Activated T-cell treated with anti-CD3 and anti-CD28 coated beads, Interleukin-2, amount 50 U/mL, for 48 hours (primary cell): ENCODE measurements around the gene ALPP.
"Not testable (repeated sequence)": the region's sequence is repeated elsewhere in the genome, so short reads cannot be mapped to it uniquely, and the experiment has no call there.

ENCODE experiments used
- DNase-seq, 2 experiments: peaks; one replicate each; pipeline ENCODE4 v3.0.0-alpha.2; 2020

ALPP gene

DNA sequence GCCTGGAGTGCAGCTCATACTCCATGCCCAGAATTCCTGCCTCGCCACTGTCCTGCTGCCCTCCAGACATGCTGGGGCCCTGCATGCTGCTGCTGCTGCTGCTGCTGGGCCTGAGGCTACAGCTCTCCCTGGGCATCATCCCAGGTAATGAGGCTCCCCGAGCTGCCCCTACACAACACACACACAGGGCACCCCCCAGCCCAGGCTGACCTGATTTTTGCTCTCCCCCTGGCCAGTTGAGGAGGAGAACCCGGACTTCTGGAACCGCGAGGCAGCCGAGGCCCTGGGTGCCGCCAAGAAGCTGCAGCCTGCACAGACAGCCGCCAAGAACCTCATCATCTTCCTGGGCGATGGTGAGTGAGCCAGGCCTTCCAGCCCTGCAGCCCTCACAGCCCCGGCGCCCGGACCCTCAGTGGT lies at the start of gene ALPP:
TSS of gene ALPP (plus strand) at position 17 of the 417 bp plus-strand sequence. CDS start at position 69, 52 bp downstream.
- not testable (repeated sequence) for DNase-seq

DNA sequence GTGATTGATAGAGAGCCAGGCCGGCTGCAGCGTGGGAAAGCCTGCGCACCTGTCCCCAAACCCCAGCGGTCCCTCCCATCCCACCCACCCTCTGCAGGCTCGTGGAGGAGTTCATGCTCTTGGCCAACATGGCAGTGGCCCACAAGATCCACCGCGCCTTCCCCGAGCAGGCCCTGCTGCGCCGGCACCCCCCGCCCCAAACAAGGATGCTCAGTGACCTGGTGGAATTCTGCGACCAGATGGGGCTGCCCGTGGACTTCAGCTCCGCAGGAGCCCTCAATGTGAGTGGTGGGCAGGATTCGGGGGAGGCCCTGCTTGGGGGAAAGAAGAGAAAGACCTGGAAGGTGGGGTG lies 48.9 kb upstream of the ALPP start:
- no peak for DNase-seq

DNA sequence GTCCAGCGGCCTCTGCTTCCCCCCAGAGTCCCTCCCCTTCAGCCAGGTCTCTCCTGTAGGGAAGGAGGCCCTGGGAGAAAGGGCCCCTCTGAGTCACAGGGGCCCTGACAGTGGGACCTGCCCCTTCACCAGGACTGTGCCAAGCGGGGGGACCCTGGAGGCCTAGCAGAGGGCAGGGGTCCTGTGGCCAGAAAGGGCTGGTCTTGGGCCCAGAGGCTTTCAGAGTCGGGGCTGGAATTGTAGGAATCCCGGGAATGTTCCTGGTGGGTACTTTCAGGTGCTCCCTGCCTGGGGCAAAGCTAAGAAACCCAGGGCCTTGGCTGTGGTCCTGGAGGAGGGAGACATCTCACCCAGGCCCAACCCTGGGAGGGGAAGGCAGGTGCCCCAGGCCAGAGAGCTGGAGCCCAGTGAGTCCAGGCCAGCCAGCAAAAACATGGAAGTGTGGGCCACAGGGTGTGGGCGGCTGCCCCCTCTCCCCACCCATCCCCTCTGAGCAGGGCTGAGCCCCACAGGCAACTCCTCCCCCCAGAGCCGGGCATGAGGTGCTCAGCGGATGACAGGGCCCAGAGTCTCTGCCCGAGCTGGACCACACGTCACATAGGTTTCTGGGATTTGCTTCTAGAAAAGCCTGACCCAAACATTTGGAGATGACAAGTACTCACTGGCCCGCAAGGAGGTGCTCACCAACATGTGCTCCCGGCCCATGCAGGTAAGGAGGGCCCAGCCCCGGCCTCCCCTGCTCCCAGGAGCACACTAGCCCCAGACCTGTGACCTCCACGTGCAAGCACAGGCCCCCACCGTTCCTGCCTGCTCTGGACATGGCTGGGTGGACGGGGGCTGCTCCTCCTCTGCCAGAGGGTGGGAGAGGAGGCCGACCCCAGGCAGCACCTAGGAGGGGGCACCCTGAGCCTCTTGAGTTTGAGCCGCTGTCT lies 48.2 kb upstream of the ALPP start:
- DNase-seq = no peak

DNA sequence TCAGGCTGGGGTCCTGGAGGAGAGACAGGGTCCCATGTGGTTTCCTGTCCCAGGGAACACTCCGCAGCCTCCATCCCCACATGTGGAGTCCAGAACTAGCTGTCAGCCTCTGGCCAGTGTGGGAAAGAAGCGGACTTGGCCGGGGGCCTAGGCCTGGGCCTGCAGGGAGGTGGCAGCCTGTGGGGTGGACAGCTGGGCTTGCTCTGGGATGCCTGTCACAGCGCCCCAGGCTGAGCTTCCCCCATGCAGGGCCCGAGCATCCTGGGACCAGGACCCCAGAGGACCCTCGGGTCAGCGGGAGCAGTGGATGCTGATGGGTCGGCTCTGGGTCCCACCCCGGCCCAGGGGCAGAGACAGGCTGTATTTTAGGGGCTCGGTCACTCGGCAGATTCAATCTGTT lies 47.5 kb upstream of the ALPP start:
- not testable (repeated sequence) for DNase-seq

DNA sequence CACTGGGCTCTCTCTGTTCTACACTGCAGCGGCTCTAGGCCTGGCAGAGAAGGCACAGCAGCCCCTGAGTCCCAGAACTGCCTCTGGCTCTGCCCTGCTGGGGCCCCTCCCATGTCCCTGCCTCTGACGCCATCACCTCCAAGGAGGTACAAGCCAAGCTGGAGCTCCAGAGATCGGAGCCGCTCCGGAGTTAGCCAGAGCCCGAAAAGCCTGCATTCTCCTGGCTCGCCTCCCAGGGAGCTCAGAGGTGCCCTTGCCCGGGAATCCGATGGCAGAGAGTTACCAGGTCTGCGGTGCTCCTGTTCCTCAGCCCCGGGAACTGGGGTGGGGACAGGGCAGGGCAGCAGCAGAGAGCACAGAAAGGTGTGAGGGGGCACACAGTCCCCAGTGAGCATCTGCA lies 46.9 kb upstream of the ALPP start:
- not testable (repeated sequence) for DNase-seq

DNA sequence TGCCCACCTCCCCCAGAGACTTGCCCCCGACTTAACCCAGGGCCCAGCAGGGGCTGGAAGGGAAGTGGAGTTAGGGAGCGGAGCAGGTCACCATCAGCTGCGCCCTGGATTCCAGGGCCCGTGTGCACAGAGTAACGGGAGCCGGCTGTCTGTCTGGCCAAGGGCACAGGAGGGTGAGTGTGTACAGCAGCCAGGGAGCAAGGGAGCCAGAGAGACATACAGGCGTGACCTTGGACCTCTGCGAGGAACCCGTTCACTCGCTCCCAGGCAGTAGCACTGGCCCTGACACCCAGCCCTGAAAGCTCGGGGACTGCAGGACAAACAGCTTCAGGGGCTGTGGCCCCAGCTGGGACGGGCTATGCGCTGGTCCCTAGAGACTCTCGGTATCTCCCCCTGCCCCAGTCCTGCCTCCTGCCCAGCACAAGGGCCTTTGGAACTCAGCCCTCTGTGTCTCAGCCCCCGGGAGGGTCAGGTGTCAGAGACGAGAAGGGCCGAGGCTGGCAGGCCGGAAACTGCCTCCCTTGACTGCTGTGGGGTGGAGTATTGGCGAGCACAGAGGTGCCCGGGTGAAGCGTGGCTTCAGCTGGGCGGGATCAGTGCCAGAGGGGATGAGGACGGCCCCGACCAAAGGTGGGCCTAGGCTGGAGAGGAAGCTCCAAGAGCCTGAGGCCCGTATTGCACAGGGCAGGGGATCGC lies 46.2 kb upstream of the ALPP start:
- DNase-seq = not testable (repeated sequence)

DNA sequence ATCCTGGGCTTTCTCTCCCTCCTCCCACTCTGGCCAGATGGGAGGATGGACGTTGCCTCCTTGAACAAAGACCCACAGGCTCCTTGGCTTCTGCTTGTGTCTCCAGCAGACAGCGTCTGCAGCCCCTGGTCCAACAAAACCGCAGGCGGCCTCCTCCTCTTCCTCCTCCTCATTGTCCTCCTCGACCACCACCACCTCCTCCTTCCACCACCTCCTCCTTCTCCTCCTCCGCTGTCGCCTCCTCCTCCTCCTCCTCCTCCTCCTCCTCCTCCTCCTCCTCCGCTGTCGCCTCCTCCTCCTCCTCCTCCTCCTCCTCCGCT lies 45.7 kb upstream of the ALPP start:
- no peak for DNase-seq

DNA sequence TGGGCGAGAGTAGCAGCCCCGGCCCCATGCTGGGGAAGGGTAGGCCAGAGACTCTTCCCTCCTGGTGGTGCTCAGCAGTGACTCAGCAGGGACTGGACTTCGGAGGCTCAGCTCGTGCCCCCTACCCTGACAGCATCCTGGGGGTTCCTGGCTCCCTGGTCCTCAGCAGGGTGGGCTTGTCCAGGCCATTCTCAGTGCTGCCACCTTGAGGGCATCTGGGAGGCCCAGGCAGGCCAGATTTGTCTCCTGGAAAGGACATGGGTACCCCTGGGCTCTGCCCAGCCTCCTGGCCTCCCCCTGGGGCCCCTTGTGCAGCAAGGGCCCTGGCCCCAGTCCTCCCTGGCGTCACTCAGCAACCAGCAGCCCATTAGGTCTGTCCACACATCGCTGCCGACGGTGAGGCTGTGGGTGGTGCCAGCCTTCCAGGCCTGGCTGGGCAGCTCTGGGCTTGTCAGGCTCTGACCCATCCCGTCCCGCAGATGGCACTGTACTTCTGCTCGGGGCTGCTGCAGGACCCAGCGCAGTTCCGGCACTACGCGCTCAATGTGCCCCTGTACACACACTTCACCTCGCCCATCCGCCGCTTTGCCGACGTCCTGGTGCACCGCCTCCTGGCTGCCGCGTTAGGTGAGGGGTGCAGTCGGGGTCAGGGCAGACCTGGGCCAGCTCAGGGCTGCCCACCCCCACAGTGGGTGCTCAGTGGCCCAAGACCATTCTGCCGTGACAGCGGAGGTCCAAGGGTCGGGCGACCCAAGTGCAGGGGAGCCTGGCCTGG lies 45.0 kb upstream of the ALPP start:
- DNase-seq = no peak

DNA sequence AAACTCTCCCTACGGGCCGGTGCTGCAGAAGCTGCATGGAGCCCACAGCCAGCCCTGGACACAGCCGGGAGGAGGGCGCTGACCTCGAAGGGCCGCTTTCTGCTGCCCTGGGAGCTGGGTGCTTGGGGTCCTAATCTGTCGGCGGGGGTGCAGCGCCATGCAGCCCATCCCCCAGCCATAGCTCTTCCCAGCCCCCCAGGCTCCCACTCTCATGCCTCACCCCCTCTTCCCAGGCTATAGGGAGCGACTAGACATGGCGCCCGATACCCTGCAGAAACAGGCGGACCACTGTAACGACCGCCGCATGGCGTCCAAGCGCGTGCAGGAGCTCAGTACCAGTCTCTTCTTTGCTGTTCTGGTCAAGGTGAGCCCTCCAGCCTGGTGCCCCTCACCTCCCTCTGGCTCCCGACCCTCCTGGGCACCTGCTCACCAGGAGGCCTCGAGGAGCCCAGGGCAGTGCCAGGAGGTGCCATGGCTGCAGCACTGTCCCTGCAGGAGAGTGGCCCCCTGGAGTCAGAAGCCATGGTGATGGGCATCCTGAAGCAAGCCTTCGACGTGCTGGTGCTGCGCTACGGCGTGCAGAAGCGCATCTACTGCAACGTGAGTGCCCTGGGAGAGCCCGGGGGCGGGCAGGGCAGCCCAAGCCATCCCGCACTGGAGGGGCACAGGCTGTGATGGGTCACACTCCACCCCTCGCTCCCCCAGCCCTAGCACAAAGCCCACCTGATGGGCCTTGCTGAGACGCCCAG lies 44.2 kb upstream of the ALPP start:
- DNase-seq = not testable (repeated sequence)

DNA sequence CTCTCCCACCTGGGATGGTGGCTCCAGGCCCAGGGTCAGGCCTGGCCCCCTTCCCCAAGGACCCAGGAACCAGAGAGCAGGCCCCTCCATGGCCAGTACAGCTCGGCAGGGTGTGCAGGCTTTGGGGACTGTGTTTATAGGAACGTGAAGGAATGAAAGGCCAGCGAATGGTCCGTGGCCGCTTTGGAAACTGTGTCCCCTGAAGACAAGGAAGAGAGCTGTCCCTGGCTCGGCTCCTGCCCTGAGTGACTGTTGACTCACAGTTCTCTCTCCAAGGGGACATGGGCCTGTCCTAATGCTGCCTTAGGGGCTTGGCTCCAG lies 43.7 kb upstream of the ALPP start:
- DNase-seq = peak in 1 of 2 experiments; percentile 8

DNA sequence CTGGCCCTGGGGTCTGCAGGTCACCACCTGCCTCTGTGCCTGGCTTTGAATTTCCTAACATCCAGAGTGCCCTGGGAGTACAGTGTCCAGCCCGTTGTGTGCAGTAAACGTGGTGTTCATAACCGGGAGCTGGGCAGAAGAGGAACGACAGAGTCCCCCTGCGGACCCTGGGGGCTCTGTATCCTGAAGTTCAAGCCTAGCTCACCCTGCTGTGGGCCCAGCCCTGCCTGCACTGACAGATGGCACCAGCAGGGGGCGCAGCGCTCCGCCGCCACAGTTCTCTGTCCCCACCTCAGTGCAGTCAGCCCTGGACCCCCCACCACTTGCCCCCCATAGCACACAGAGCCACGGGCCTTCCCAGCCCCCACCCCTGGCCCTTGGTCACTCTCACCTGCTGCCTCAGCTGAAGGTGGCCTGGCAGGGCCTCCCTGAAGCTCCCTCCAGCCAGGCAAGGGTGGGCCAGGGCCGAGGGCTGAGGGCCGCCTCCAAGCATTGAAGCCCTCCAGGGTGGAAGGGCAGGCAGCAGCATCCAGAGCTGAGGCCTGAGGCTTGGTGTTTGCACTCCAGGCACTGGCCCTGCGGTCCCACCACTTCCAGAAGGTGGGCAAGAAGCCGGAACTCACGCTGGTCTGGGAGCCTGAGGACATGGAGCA lies 43.2 kb upstream of the ALPP start:
- DNase-seq = peak; percentile 30 to 32

DNA sequence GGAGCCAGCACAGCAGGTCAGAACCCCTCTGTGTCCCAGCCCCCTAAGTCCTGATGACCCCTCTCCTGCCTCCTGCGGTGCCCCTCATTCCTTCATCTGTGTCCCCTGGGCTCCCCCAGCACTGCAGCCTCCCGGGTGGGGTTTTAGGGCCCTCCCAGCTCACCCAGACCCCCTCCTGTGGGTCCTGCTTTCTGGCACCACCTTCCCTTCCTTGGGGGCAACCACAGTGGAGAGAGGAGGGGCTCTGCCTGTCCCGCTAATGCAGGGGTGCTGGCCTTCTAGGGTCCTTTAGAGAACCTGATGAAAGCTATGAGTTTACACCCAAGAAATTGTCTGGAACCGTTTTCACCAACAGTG lies 42.7 kb upstream of the ALPP start:
- peak; percentile 12 for DNase-seq

DNA sequence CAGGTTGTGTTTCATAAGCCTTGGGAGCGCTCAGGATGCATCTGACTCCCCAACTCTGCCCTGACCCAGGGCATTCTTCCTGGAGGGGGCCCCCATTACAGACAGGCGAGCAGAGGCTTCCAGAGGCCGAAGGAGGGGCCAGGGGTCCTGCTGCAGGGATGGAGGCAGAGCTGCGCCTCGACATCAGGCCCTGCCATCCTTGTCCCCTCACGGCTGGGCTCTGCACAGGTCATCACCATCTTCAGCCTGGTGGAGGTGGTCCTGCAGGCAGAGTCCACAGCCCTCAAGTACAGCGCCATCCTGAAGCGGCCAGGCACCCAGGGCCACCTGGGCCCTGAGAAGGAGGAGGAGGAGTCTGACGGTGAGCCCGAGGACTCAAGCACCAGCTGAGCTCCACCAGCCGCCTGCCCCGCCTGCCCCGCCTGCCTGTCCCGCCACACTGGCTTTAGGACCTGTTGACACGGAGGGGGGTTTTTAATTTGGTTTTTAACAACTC lies 42.3 kb upstream of the ALPP start:
- DNase-seq = peak; percentile 9 to 11

DNA sequence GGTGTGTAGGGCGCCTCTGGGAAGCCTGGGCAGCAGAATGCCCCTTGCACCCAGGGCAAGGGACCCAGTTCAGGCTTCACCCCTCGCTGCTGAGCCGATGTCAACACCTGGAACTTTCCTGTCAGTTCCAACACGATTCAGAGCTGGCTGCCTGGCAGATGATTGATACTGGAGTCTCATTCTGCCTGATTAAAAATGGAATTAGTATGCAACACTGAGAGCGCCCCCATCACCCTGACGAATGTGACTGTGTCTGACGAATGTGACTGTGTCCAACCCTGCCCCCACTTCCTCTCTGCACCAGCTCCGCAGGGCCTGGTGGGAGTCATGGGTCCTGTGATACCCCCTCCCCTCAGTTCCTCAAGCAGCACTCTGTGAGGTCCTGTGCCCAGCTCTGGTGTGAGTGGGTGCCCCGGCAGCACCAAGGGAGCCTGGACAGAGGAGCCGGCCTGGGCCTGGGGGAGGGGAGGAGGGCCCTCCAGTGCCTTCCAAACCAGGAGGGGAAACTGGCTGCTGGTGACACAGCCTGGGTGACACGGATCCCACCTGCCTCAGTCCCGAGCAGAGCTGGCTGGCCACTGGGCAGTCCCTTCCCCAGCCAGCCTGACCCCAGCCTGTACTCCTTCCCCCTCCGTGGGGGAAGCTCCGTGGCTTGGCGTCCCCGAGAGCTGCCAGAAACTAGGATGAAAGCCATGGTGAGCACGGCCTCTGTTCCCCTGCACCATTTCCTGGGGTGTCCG lies 41.4 kb upstream of the ALPP start:
- DNase-seq = peak; percentile 10

DNA sequence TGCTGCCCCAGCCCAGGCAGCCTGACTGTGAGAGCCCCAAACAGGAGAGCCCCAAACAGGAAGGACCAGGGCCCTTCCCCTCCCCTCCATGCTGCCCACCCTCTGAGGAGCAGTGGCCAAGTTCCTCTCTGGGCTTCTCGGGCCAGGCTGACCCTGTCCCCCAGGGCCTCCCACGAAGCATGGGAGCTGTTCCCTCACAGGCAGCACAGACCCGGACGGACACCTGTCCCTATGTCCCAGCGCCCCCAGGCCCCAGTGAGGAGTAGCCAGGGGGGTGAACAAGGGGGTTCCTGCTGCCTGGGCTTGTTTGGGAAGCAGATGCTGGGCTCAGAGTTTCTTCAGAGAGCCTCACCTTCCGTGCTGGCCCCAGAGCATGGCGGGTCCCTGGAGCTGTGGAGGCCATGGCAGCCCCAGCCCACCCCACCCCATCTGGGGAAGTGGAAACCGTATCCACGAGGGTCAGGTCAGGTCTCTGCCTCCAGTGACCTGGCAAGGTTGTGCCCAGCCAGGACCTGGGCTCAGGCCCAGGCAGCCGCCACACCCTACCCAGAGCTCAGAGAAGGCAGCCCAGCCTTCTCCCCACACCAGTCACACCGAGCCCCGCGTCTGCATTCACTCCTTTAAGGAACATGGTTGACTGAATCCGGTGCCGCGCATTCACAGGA lies 40.3 kb upstream of the ALPP start:
- not testable (repeated sequence) for DNase-seq

DNA sequence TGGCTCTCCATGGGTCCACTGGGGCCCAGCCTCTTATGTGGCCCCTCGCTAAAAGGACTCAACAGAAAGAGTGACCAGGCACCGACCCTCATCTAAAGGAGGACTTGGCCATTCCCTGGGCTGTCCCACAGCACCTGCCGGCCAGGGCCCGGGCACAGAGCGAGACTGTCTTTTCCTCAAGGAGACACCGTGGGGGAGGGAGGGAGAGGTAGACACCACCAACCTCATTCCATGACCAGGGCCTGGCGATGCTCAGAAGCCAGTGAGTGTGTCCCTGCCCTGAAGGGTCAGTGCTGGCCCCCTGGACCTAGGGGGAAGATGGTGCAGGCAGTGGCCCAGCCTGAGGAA lies 39.8 kb upstream of the ALPP start:
- no peak for DNase-seq

DNA sequence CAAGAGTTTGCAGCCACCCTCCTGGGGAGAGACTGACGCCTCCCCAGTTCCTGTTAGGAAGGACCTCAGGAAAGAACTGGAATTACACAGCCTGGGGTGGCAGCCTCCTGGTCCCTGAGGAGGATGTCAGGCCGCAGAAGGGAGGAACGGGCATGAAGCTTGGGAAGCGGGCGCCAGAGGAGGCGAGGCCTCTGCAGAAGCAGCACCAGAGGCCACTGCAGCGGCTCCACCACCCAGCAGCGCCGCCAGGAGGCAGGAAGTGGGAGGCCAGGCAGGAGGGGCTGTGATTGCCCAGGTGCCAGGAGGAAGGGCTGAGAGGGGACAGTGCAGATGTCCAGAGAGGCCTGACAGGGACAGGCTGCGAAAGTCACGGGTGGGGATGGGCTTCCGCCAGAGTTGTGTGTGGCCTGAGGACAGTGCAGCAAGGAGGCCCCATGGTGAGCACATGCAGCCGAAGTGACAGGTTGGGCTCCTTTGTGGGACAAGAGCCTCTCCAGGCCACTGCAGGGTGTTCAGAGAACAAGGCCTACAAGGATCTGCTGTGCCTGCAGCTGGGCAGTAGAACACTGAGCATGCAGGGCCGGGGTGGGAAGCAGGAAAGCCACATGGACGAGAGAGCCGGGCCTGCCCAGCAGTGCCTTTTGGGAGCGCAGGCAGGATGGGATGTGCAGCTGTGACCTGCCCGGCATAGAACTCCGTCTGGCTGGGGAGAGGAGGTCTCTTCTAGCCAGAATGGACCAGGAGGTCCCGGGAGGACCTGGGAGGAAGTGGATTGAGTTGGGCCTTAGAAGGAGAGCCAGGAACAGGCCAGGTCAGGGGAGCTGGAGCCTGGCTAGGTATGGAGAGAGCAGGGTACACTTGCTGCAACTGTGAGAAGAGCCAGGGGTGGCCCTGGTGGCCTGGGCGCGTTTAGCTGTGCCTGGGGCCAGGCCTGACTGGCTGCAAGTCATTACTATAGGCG lies 39.1 kb upstream of the ALPP start:
- DNase-seq = no peak

DNA sequence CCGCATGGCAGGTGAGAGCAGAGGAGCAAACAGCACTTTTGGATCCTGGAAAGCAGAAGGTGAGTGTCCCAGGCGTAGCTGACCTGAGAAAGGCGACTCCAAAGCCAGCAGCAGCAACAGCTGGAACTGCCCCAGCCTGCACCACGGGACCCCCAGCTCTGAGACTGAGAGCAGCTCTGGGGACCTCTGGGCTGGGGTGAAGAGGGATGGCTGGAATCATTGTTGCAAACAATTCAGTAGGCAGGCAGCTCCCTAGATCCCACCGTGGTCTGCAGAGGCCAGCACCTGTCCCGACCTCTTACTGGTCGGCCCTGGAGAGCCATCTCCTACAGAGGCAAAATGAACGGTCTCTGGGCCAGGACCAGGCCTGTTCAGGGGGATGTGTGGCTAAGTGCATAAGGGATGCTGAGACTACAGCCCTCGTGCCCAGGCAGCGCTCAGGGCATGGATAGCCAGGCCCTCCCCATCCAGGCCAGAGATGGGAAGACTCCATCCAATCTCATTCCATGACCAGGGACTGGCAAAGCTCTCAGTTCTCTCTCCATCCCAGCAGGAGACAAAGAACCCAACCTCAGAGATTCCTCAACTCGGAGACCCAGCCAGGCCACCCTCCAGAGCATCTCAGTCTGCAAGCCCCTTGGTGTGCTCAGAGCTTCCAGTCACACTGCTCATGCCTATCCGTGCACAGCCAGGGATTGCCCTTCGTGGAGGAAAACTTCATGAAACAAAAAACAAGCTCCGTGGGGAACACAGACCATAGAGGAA lies 38.2 kb upstream of the ALPP start:
- DNase-seq = no peak
